Fibroblast of peridontal ligament (primary cell): ENCODE measurements around the gene SERPINI2.
"Not testable (repeated sequence)": the region's sequence is repeated elsewhere in the genome, so short reads cannot be mapped to it uniquely, and the experiment has no call there.

Experiments used
- DNase-seq: peaks from one replicate; pipeline ENCODE4 v3.0.0-alpha.2; 2010; ENCODE audit errors: extremely low read depth

Gene SERPINI2

DNA sequence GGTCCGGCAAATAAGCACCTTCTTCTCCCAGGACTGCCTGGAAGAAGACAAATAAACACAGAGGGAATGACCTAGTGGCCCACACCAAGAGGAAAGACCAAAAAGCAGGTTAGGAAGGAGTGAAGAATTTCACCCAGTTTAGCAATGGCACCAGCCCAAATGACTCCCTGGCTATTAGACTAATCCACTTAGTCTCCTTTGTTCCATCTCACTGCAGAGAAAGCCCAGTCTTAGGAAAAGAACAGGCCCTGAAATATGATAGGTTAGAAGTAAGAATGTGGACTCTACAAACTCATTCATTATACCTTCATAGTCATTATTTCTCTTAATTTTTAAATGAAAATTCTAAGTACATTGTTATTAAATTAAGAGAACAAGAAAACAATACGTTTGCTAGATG lies 23.2 kb downstream of the SERPINI2 start:
- DNase-seq = no peak

DNA sequence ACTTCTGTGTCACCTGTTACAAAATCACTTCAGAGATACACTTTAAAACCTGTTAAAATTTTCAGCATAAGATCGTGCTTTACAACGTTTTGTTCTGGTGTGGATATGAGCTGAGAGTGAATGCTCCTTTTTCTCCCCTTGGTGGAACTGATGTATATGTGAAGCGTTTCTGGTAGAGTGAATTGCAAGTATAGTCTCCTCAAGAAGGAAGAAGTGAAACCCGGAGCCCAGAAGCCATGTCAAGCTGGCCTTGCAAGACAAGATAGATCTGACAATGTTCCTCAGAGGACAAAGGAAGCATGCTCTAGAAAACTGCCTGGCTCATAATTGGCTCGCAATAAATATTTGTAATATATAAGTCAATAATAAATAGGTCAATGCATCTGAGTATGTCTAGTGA lies 23.6 kb downstream of the SERPINI2 start:
- no peak for DNase-seq

DNA sequence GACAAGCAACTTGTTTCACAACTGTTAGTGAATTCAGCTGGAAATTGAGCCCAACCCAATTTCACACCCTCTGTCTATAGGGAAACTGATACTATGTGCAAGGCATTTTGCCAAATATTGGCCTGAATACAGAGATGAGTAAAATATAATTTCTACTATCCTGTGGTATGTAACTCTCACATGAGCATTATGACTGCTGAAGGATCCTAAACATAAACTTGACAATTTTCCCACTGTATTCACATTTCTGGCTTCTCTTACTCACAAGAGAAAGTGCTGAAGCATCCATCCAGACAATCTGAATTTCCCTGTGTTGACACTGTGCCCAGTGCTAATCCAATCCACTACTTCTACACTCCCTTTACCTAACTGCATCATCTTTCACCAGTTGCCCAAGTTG lies 28.4 kb downstream of the SERPINI2 start:
- no peak for DNase-seq

DNA sequence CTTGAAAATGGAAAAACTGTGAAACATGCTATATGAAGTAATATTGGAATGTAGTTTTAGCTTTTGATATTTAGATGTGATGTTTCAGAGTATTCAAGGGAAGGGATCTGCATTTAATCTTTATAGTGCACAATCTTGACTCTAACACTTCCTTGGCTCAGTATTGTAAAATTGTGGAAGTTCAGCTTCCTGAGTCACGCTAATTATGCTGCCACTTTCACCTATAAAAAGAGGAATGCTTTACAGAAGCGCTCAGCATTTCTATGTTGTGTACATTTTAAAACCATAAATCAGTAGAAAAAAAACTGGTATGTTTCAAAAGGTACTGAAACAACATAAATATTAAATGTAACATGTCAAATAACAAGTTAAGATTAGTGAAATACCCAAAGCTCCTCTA lies 32.6 kb downstream of the SERPINI2 start:
- no peak for DNase-seq

DNA sequence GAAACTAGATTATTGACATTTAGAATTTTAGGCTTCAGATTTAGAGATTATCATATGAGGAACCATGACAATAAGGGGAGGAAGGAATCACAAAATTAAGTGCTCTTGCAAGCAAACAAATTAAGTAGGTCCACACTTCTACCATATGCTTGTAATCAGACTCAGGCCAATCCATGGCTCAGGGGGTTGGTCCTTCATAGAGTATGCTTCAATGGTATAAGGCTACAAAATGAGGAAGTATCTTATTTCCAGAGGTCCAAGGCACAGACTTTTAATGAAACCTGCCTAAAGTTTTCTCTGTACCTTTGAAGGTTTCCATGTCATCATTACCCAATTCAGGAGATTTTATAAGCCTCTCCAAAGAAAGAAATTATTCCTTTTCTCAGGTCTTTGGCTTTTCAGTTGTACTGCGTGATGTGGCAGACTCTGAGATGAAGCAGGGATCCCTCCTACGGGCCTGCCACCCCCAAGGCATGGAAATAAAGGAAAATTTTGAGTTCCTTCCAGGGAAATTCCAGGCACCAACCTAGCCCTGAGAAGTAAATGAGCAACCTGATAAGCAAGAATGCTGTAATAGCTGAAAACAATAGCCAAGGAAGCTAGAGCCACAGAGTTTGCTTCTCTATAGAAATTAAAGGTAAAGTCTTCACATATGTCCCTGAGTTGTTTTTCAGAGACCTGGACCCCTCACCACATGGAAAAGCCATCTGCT lies 36.3 kb downstream of the SERPINI2 start:
- no peak for DNase-seq

DNA sequence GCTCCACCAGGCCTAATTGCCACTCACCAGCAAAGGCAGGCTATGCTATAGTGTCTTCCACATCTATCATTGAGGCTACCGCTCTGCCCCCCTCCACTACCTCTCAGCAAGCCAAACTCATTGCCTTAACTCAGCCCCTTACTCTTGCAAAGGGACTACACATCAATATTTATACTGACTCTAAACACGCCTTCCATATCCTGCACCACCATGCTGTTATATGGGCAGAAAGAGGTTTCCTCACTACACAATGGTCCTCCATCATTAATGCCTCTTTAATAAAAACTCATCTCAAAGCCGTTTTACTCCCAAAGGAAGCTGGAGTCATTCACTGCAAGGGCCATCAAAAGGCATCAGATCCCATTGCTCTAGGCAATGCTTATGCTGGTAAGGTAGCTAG lies 46.9 kb downstream of the SERPINI2 start:
- not testable (repeated sequence) for DNase-seq

DNA sequence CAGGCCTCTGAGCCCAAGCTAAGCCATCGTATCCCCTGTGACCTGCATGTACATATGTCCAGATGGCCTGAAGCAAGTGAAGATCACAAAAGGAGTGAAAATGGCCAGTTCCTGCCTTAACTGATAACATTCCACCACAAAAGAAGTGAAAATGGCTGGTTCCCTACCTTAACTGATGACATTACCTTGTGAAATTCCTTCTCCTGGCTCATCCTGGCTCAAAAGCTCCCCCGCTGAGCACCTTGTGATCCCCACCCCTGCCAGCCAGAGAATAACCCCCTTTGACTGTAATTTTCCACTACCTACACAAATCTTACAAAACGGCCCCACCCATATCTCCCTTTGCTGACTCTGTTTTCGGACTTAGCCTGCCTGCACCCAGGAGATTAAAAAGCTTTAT lies 51.4 kb downstream of the SERPINI2 start:
- not testable (repeated sequence) for DNase-seq

DNA sequence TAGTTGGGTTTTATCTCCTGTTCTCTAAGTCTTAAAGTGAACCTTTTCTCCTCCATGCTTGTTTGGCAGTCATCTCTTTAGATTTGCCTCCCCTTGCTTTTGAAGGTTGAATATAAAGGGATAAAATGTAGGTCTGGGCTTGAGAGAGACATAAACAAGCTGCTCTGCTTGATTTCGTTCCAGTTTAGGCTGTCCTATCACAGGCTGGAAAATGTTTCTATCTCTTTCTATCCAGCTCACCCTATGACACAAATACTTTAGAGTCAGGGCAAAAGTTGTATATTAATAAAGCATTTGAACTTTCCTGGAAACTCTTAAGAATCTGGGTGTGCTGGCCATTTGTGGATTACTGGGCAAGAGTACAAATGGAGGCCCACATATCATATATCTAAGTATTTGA lies 64.2 kb downstream of the SERPINI2 start:
- no peak for DNase-seq

DNA sequence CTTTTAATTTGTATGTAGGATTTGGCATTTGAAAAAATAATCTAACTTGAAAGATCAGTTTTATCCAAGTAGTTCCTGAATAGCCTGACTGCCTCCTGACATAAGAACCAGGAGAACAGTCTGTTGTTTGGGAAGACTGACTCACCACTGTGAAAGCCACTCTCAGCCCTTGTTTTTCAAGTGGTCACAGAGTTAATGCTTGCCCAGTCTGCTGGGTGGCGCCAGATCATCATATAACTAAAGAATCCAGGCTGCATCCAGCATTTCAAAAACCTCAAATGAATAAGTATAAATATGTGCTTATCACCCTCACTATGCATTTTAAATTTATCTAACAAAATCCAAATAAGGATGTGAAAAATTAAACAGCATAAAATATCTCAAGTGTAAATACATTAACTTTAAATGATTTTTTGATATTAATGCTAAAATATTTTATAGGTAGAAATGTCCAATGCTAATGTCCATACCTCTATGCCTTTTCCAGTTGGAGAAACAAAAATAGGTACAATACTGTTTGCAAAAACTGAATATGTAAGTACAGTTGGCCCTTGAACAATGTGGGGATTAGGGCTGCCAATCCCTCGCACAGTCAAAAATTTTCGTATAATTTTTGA lies 66.9 kb downstream of the SERPINI2 start:
- no peak for DNase-seq

DNA sequence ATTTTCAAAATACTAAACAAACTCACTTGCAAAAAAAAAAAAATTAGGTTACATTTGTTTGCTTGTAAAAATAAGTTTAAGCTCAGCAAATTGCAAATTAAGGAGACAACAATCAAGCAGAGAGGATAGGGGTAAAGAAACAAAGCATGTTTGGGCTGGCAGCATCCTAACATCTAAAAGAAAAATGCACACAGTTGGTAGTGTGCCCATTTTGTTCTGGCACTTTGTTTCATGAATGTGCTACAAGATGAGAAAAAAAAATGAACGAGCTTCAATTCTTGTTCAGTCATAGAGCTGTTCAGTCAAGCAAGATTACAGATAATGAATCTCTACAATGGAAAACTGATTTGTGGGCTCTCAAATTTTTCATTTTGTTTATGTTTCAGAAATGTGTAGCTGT lies 76.0 kb downstream of the SERPINI2 start:
- no peak for DNase-seq

DNA sequence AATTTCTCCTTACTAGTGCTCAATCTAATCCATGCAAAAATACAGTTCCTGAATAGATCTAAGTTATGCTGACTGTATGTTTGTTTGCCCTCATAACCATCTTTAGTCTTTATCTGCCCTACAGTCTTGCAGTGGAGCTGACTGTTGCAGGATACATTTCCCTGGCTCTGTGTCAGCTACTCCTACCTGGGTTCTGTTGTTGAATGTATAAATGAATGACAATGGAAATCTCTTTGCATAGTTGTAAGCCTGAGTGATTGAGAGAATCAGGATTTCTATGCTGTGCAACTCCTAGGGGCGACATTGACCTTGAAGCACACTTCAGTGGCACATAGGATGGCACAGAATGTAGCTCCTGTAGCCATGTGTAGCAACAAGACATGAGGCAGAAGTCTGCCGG lies 77.8 kb downstream of the SERPINI2 start:
- no peak for DNase-seq

DNA sequence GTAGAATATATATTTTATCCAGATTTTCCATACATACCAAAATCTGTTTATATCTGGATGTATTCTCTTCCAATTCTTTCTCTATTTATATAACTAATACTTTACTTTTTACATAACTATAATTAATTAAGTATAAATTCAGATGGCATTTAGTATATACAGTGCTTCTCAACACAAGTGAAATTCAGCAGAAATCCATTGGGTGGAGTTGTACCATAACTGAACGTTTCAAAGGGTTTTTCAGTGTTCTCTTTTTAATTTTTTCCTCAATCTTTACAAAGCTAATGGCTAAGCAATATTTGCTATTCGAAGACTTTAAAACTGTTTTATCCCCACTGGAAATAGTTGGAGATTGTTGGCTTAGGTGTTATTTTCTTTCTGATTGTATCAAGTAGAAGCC lies 79.8 kb downstream of the SERPINI2 start:
- no peak for DNase-seq
